K562 (cell line): ENCODE data around the gene AMZ1. TPM values are rescaled to one million over a fixed set of nuclear protein-coding genes. Genes with fewer than 3 reads are reported as not detected.

Experiments
- ATF6 ChIP-seq: sonication (generic); formaldehyde crosslinking; IDR thresholded peaks from 2 replicates; pipeline ENCODE4 v1.4.0; 2020; ENCODE audit warnings: mild to moderate bottlenecking, missing genetic modification reagents
- BCOR ChIP-seq: fragments of 450-650 bp; IDR thresholded peaks from 2 replicates; pipeline ENCODE4 v1.6.1; 2016
- BDP1 ChIP-seq: IDR thresholded peaks from 3 replicates; pipeline ENCODE4 v1.6.1; 2011; ENCODE audit not compliant: insufficient read length, insufficient read depth
- CBX2 ChIP-seq: fragments of 200-600 bp; sonication (generic); IDR thresholded peaks from one replicate; pipeline ENCODE4 v1.6.1; 2012; ENCODE audit warnings: mild to moderate bottlenecking, low read length, inconsistent platforms; ENCODE audit not compliant: insufficient read depth, poor library complexity, severe bottlenecking
- CXXC5 ChIP-seq: fragments of 250-450 bp; sonication (Bioruptor Pico); IDR thresholded peaks from 2 replicates; pipeline ENCODE4 v1.8.0; 2022; ENCODE audit warnings: inconsistent platforms, mild to moderate bottlenecking, moderate library complexity
- DIDO1 ChIP-seq: fragments of 450-650 bp; IDR thresholded peaks from 2 replicates; pipeline ENCODE4 v1.6.1; 2016; ENCODE audit warnings: low read depth, missing biosample characterization, missing genetic modification characterization
- ESRRB ChIP-seq: fragments of 250-450 bp; sonication (Bioruptor Pico); IDR thresholded peaks from 2 replicates; pipeline ENCODE4 v1.5.0; 2020; ENCODE audit warnings: mild to moderate bottlenecking, moderate library complexity, borderline replicate concordance
- ETS2 ChIP-seq: IDR thresholded peaks from 2 replicates; pipeline ENCODE4 v1.6.1; 2016; ENCODE audit warnings: borderline replicate concordance, missing genetic modification characterization, mild to moderate bottlenecking, moderate library complexity, missing compliant biosample characterization; ENCODE audit not compliant: poor library complexity, severe bottlenecking
- GABPA ChIP-seq: fragments of 200-800 bp; sonication (Bioruptor generic); conservative IDR thresholded peaks from 2 replicates; pipeline ENCODE4 v1.6.1; 2016; ENCODE audit warnings: low read depth, missing genetic modification characterization, missing compliant biosample characterization
- GABPB2 ChIP-seq: fragments of 250-450 bp; sonication (Bioruptor Pico); conservative IDR thresholded peaks from 2 replicates; pipeline ENCODE4 v1.5.1; 2021; ENCODE audit warnings: mild to moderate bottlenecking
- HEY1 ChIP-seq: fragments of 250-450 bp; sonication (Bioruptor Pico); IDR thresholded peaks from 2 replicates; pipeline ENCODE4 v1.5.0; 2020; ENCODE audit warnings: mild to moderate bottlenecking, moderate library complexity, borderline replicate concordance
- KLF1 ChIP-seq: fragments of 450-650 bp; IDR thresholded peaks from 2 replicates; pipeline ENCODE4 v1.6.1; 2016; ENCODE audit warnings: missing genetic modification characterization, missing compliant biosample characterization
- MAFG ChIP-seq: fragments of 450-650 bp; conservative IDR thresholded peaks from 2 replicates; pipeline ENCODE4 v1.6.1; 2016; ENCODE audit warnings: missing genetic modification characterization, missing compliant biosample characterization
- MAZ ChIP-seq, 2 experiments: fragments of 450-650 bp in 1 of 2; sonication (generic) in 1 of 2; formaldehyde crosslinking; IDR thresholded peaks in 1 of 2; conservative IDR thresholded peaks in 1 of 2; 2 replicates each; pipeline versions ENCODE4 v1.4.0 to v1.5.0; 2020; ENCODE audit warnings: mild to moderate bottlenecking in 1 of 2, missing genetic modification reagents in 1 of 2
- MBD1 ChIP-seq: fragments of 250-450 bp; sonication (Bioruptor Pico); IDR thresholded peaks from 2 replicates; pipeline ENCODE4 v1.8.0; 2022; ENCODE audit warnings: inconsistent platforms
- NFIX ChIP-seq: fragments of 250-450 bp; sonication (Bioruptor Pico); IDR thresholded peaks from 2 replicates; pipeline ENCODE4 v1.4.0; 2020; ENCODE audit warnings: low read depth, mild to moderate bottlenecking, moderate library complexity
- PHF20 ChIP-seq: fragments of 450-650 bp; IDR thresholded peaks from 2 replicates; pipeline ENCODE4 v1.6.1; 2018; ENCODE audit not compliant: partially characterized antibody
- SIX5 ChIP-seq, 2 experiments: IDR thresholded peaks; 2 replicates each; pipeline ENCODE4 v1.6.1; 2011; ENCODE audit warnings: low read length in 2 of 2, borderline replicate concordance in 1 of 2, low read depth in 1 of 2, mild to moderate bottlenecking in 1 of 2, moderate library complexity in 1 of 2; ENCODE audit not compliant: insufficient read depth in 1 of 2
- SMC3 ChIP-seq: conservative IDR thresholded peaks from 2 replicates; pipeline ENCODE4 v1.6.1; 2011; ENCODE audit warnings: low read depth, low read length, improper control_type of control experiment; ENCODE audit not compliant: insufficient read depth
- SRSF7 ChIP-seq: fragments of 200-400 bp; formaldehyde crosslinking; optimal IDR thresholded peaks from 2 replicates; pipeline ENCODE3; 2017; ENCODE audit warnings: mild to moderate bottlenecking, low read depth, low read length
- XRCC5 ChIP-seq: fragments of 200-400 bp; formaldehyde crosslinking; IDR thresholded peaks from 2 replicates; pipeline ENCODE4 v1.6.1; 2017; ENCODE audit warnings: low read depth, mild to moderate bottlenecking, low read length
- ZC3H4 ChIP-seq: sonication (generic); formaldehyde crosslinking; IDR thresholded peaks from 2 replicates; pipeline ENCODE4 v1.9.0; 2021; ENCODE audit warnings: missing genetic modification reagents, borderline replicate concordance
- ZNF354B ChIP-seq: fragments of 250-450 bp; sonication (Bioruptor Pico); IDR thresholded peaks from 2 replicates; pipeline ENCODE4 v1.4.0; 2020
- ZNF717 ChIP-seq: fragments of 250-450 bp; sonication (Bioruptor Pico); IDR thresholded peaks from 2 replicates; pipeline ENCODE4 v1.5.0; 2021
- ZNF77 ChIP-seq: fragments of 250-450 bp; sonication (Bioruptor Pico); IDR thresholded peaks from 2 replicates; pipeline ENCODE4 v1.5.0; 2020
- ZSCAN32 ChIP-seq: fragments of 450-650 bp; formaldehyde crosslinking; IDR thresholded peaks from 2 replicates; pipeline ENCODE4 v1.4.0; 2020; ENCODE audit warnings: mild to moderate bottlenecking, moderate library complexity
- polyA plus RNA-seq, 8 experiments: library from polyadenylated mRNA; depleted of rRNA in 4 of 8; stranded (reverse) in 5 of 8; unstranded in 3 of 8; fragments of >200 nt; fragmentation: Nextera tagmentation in 2 of 8; fragmentation: Illumina TruSeq in 1 of 8; extraction: Ambion mirVana in 2 of 8; extraction: Trizol in 1 of 8; gene quantifications; 2 replicates each; pipeline versions ENCODE4 v1.2.1 to v1.2.3, GENCODE V29; 2011 to 2014; ENCODE audit warnings: inconsistent platforms in 1 of 8, missing spikeins in 1 of 8
- total RNA-seq, 7 experiments: library from RNA; depleted of rRNA in 6 of 7; stranded (reverse); fragments of >200 nt in 6 of 7; fragmentation: Illumina TruSeq in 2 of 7; extraction: Trizol in 2 of 7; gene quantifications; 2 replicates each; pipeline versions ENCODE4 v1.2.1 to v1.2.3, GENCODE V29; 2011 to 2021; ENCODE audit warnings: low replicate concordance in 1 of 7

The AMZ1 gene
- total and polyA plus RNA-seq, 9 of the 15 experiments (the other 6 are each of a cell fraction or from before 2014, with no cell fraction given) = not detected

- 0 out of 2 replicates have a peak, but pooled peaks have one; percentile 49 for TF ChIP-seq ZC3H4 (CRISPR knock-in tag)
- 0 out of 2 replicates have a peak, but pooled peaks have one; percentile 54 for TF ChIP-seq ATF6
- TF ChIP-seq ZSCAN32 (CRISPR knock-in tag) = no peak
- no peak for TF ChIP-seq BDP1
- 0 out of 2 replicates have a peak, but pooled peaks have one; percentile 15 for TF ChIP-seq CXXC5 (CRISPR knock-in tag)
- TF ChIP-seq ZNF717 (CRISPR knock-in tag) = no peak
- TF ChIP-seq PHF20 = no peak
- TF ChIP-seq HEY1 (CRISPR knock-in tag) = no peak
- no peak for TF ChIP-seq DIDO1 (tag)
- TF ChIP-seq KLF1 = no peak
- TF ChIP-seq CBX2 = no peak
- TF ChIP-seq ETS2 (tag) = no peak
- no peak for TF ChIP-seq SIX5 (IDR thresholded peaks at IDR 0.05; ENCODE audit: borderline replicate concordance in 1 of 2, insufficient read depth in 1 of 2, low read depth in 1 of 2, low read length in 2 of 2)
- no peak for TF ChIP-seq ZNF77 (CRISPR knock-in tag)
- 0 out of 4 replicates have a peak, but pooled peaks of 1 of the 2 experiments have one; percentile 15 for TF ChIP-seq MAZ (CRISPR knock-in tag; conservative IDR thresholded peaks at IDR 0.05 in 1 of 2, IDR thresholded peaks at IDR 0.05 in 1 of 2)
- TF ChIP-seq ZNF354B (CRISPR knock-in tag) = no peak
- TF ChIP-seq ESRRB (CRISPR knock-in tag) = no peak
- TF ChIP-seq GABPB2 (CRISPR knock-in tag) = no peak
- no peak for TF ChIP-seq NFIX (CRISPR knock-in tag)
- TF ChIP-seq MBD1 (CRISPR knock-in tag) = no peak
- no peak for TF ChIP-seq SRSF7
- TF ChIP-seq GABPA (tag) = no peak
- no peak for TF ChIP-seq SMC3
- TF ChIP-seq MAFG = no peak
- no peak for TF ChIP-seq BCOR
- no peak for TF ChIP-seq XRCC5
Measured at GRCh38 chr7:2646680-2647571, 41.1 kb upstream of the AMZ1 start (continued).
